Activated T-helper 1 cell treated with anti-CD3 and anti-CD28 coated beads, Interleukin-12 subunit alpha, Interleukin-12 subunit beta, Interleukin-2, Interleukin-4 antibody, amounts not matched to agents 30 ng/mL and 10 ng/mL and 1 ng/mL, durations not matched to agents 14 hours and 24 hours and 36 hours (primary cell): ENCODE measurements around the gene IGFL4. TPM values are rescaled to one million over a fixed set of nuclear protein-coding genes. Genes with fewer than 3 reads are reported as not detected.
A peak's percentile ranks its signal among the peaks of the same experiment; 100 is the strongest.

ENCODE experiments used
- DNase-seq: peaks from one replicate; pipeline ENCODE4 v3.0.0; 2021; ENCODE audit warnings: low spot score
- H3K27ac Mint-ChIP-seq: one replicate; pipeline ENCODE4 v1.8.0; 2021; ENCODE audit warnings: mild to moderate bottlenecking, mixed read lengths
- H3K27me3 Mint-ChIP-seq: one replicate; pipeline ENCODE4 v1.8.0; 2022; ENCODE audit warnings: mild to moderate bottlenecking, moderate library complexity, mixed read lengths; ENCODE audit not compliant: insufficient read depth
- H3K36me3 Mint-ChIP-seq: one replicate; pipeline ENCODE4 v1.8.0; 2021; ENCODE audit warnings: low read depth, mixed read lengths
- H3K4me1 Mint-ChIP-seq: one replicate; pipeline ENCODE4 v1.8.0; 2021; ENCODE audit warnings: low read depth, mixed read lengths
- H3K4me3 Mint-ChIP-seq: one replicate; pipeline ENCODE4 v1.8.0; 2021; ENCODE audit warnings: mild to moderate bottlenecking, moderate library complexity, mixed read lengths
- H3K9me3 Mint-ChIP-seq: one replicate; pipeline ENCODE4 v1.8.0; 2021; ENCODE audit warnings: mixed read lengths
- intact Hi-C: fragments of 100-400 bp; cut with micrococcal nuclease; formaldehyde crosslinking; loops from one replicate; pipeline ENCODE4 v1.15.1; 2024
- total RNA-seq: library from RNA; stranded (reverse); gene quantifications from 2 replicates; pipeline ENCODE4 v1.2.3, GENCODE V29; 2022

The IGFL4 gene
- total RNA-seq, 1 donor from 2014 or later, result not detected

GRCh38 chr19:46014941-46015686 is 25.7 kb downstream of the IGFL4 start:
- DNase-seq, result peak; percentile 50
- Mint-ChIP-seq H3K4me3 (peak overlapping the region; percentile 79), H3K9me3 (no peaks in the 10 kb centered on the region), H3K36me3 (peaks cover 2% of the 10 kb centered on the region), H3K4me1 (peaks cover 15% of the 10 kb centered on the region), H3K27ac (no peak overlapping the region), H3K27me3 (peaks cover 12% of the 10 kb centered on the region)
- intact Hi-C loops, result loop anchor here (5.0 kb wide), 4 partner anchors 88 to 238 kb away; partner anchors contain the start of genes FOXA3, MYPOP and SYMPK

- Mint-ChIP-seq H3K36me3 (peaks cover 5% of the 10 kb centered on the region), H3K27ac (no peak overlapping the region), H3K27me3 (peaks cover 12% of the 10 kb centered on the region), H3K4me3 (peak overlapping the region; percentile 77), H3K4me1 (peaks cover 15% of the 10 kb centered on the region), H3K9me3 (no peaks in the 10 kb centered on the region)
- intact Hi-C loops, result no loop called here
- DNase-seq, result no peak
These were observed 26.3 kb downstream of the IGFL4 start for GRCh38 chr19:46014534-46014933.

DNA sequence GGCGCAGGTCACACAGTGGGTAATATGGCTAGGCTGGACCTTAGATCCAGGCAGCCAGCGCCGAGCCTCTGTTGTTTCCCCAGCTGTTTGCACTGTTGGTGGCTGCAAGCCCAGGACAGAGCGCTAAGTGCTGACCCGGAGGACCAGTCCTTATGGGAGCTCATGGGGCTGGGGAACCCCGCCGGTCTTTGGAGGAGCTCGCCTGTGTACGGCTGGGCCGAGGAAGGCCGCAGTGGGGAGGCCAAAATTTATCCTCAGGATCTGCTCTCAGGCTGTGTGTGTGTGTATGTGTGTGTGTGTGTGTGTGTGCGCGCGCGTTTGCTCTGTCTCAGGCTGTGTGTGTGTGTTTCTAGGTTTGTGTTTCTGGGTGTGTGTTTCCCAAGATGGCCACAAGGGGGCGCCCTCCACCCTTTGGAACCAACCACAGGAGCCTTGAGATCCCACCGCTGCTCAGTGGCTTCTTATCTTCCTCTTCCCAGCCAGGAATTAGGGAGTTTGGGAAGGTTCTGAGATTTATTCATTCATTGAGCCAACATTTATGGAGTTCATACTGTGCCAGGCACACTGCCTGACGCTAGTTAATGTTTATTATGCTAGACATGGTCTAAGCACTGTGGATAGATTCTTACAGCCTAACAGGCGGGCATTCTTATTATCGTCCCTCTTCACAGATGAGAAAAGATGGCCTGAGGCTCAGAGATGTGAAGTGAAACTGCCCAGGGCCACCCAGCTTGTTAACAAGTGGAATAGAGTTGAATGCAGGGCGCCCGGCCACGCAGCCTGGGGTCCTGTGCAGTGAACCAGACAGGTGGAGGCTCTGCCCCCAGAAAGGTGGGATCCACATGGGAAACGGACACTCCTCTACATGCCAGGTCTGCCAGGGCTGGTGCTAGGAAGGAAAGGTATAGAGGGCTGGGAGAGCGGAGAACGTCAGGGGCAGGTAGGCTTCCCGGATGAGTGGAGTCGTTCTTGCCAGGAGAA is 31.0 kb downstream of the IGFL4 start:
- intact Hi-C loops, result no loop called here
- Mint-ChIP-seq H3K4me1 (peaks cover 6% of the 10 kb centered on the region), H3K27ac (no peak overlapping the region), H3K9me3 (no peaks in the 10 kb centered on the region), H3K27me3 (peaks cover 5% of the 10 kb centered on the region), H3K4me3 (no peak overlapping the region), H3K36me3 (peaks cover 5% of the 10 kb centered on the region)
- peak; percentile 46 for DNase-seq

DNA sequence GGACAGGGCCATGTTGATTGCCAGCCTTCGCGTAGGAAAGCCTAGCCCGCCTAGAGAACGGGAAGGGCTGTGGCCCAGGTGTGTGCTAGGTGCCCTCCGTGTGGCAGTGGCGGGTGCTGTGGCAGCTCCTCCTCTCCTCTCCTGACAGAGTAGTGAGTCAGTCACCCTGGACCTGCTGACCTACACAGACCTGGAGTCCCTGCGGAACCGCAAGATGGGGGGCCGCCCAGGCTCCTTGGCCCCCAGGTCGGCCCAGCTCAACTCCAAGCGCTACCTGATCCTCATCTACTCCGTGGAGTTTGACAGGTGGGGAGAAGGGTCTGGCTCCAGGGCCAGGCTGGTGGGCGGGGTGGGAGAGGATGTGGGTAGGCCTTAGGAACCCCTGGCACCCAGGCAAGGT is 34.4 kb downstream of the IGFL4 start:
- Mint-ChIP-seq H3K27me3 (no peaks in the 10 kb centered on the region), H3K4me3 (no peak overlapping the region), H3K27ac (no peak overlapping the region), H3K9me3 (no peaks in the 10 kb centered on the region), H3K4me1 (peaks cover under 1% of the 10 kb centered on the region), H3K36me3 (peaks cover 7% of the 10 kb centered on the region)
- DNase-seq, result no peak
- intact Hi-C loops, result no loop called here

DNA sequence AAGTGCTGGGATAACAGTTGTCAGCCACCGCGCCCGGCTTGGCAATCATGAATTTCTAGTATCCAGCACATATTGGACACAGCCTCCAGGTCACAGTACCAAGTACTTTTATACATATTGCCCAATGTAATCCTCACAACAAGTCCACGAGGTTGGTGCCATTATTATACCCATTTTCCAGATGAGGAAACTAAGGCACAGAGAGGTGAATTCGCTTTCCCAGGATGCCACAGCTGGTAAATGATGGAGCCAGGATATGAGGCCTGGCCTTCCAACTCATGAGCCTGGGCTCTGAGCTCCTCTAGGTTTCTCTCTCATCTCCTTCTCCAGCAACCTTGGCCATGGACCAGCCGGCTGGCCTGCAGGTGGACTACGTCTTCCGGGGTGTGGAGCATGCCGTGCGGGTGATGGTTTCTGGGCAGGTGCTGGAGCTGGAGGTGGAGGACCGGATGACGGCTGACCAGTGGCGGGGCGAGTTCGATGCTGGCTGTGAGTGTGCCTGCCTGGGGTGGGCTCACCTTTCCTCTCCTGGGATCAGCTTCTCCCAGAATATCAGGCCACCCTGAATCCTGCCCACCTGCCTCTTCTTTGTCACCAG is 38.0 kb downstream of the IGFL4 start:
- peaks cover 30% of the 10 kb centered on the region for H3K4me1 Mint-ChIP-seq
- no peak overlapping the region for H3K4me3 Mint-ChIP-seq
- H3K27ac Mint-ChIP-seq, result no peak overlapping the region
- intact Hi-C loops, result no loop called here
- H3K9me3 Mint-ChIP-seq, result no peaks in the 10 kb centered on the region
- H3K27me3 Mint-ChIP-seq, result peaks cover 7% of the 10 kb centered on the region
- peaks cover 3% of the 10 kb centered on the region for H3K36me3 Mint-ChIP-seq
- DNase-seq, result no peak

- intact Hi-C loops, result no loop called here
These were observed 40.1 kb downstream of the IGFL4 start for GRCh38 chr19:46000491-46001246.

DNA sequence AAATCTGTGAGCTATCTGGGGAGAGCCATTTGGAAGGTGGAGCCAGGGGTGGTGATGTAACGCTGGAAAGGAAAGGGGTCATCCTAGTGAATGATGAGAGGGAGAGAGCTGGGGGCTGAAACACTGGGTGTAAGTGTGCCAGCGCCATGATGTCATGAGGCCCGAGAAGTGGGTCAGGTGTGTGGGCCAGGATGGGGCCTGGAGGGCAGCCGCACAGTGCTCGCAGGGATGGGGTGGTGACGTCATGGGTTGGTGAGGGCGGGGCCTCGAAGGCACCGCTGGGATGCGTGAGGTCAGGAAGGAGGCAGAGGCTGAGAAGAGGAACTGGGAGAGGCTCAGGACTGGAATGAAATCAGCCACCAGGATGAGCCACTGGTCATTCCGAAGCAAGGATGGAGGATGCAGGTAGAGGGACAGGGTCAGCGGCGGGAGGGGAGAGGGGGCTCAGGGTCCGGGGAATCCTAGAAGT is 41.1 kb downstream of the IGFL4 start:
- Mint-ChIP-seq H3K27ac (peak overlapping the region; percentile 53), H3K9me3 (no peaks in the 10 kb centered on the region), H3K4me3 (peak overlapping the region; percentile 59), H3K36me3 (peaks cover 8% of the 10 kb centered on the region), H3K27me3 (peaks cover 7% of the 10 kb centered on the region), H3K4me1 (peaks cover 30% of the 10 kb centered on the region)
- intact Hi-C loops, result loop anchor here (10.0 kb wide), 1 partner anchor 595 kb away; the partner anchor contains the start of genes POLR1G and PPP1R13L
- DNase-seq, result no peak

More at GRCh38 chr19:46000491-46001246, 40.1 kb downstream of the IGFL4 start:
- Mint-ChIP-seq H3K27ac (peak overlapping the region; percentile 23), H3K36me3 (peaks cover 8% of the 10 kb centered on the region), H3K27me3 (peaks cover 7% of the 10 kb centered on the region), H3K4me1 (peaks cover 30% of the 10 kb centered on the region), H3K9me3 (no peaks in the 10 kb centered on the region), H3K4me3 (peak overlapping the region; percentile 77)
- peak; percentile 56 for DNase-seq

DNA sequence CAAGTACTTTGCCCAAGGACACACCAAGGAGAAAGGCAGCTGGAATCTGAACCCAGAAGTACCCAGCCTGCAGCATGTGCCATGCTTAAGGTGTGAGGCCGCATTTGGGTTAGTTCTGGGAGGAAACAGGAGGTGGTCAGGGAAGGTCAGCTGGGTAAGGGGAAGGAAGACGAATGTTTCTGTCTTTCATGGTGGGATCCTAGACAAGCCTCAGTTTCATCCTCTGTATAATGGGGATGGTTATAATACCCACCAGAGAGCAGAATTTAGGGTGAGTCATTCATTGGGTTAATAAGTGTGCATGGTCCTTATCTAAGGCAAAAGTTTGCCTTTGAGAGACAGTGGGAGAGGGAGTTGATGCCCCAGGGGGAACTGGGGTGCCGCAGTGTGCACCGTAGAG is 42.0 kb downstream of the IGFL4 start:
- Mint-ChIP-seq H3K4me1 (peaks cover 30% of the 10 kb centered on the region), H3K27ac (no peak overlapping the region), H3K27me3 (peaks cover 7% of the 10 kb centered on the region), H3K9me3 (no peaks in the 10 kb centered on the region), H3K36me3 (peaks cover 8% of the 10 kb centered on the region), H3K4me3 (no peak overlapping the region)
- intact Hi-C loops, result loop anchor here (10.0 kb wide), 1 partner anchor 594 kb away; the partner anchor contains the start of genes POLR1G and PPP1R13L
- no peak for DNase-seq

- Mint-ChIP-seq H3K36me3 (peaks cover 6% of the 10 kb centered on the region), H3K4me3 (no peak overlapping the region), H3K9me3 (no peaks in the 10 kb centered on the region), H3K27ac (no peak overlapping the region), H3K4me1 (peaks cover 30% of the 10 kb centered on the region), H3K27me3 (peaks cover 7% of the 10 kb centered on the region)
- DNase-seq, result no peak
- intact Hi-C loops, result loop anchor here (10.0 kb wide), 1 partner anchor 592 kb away; the partner anchor contains the start of genes POLR1G and PPP1R13L
These were observed 43.9 kb downstream of the IGFL4 start for GRCh38 chr19:45996933-45997332.

- peaks cover 6% of the 10 kb centered on the region for H3K36me3 Mint-ChIP-seq
- H3K9me3 Mint-ChIP-seq, result no peaks in the 10 kb centered on the region
These were observed 45.0 kb downstream of the IGFL4 start for GRCh38 chr19:45995715-45996385.

GRCh38 chr19:45994998-45995714 is 45.6 kb downstream of the IGFL4 start, which contains the start of gene CCDC61:
Gene CCDC61, plus strand, starts transcription at chr19:45995467. Its CDS starts 7,552 bp downstream, at chr19:46003019.
- H3K4me3 Mint-ChIP-seq, result no peak within 1 kb of the TSS
- peaks cover 4% of the 10 kb centered on the region for H3K27me3 Mint-ChIP-seq
- H3K36me3 Mint-ChIP-seq, result peaks cover 6% of the 10 kb centered on the region
- peak; percentile 96 for DNase-seq
- no peaks in the 10 kb centered on the region for H3K9me3 Mint-ChIP-seq
- H3K27ac Mint-ChIP-seq, result no peak within 1 kb of the TSS
- H3K4me1 Mint-ChIP-seq, result peaks cover 17% of the 10 kb centered on the region
- intact Hi-C loops, result loop anchor here (1.0 to 10.0 kb wide), 10 partner anchors 21 to 590 kb away; partner anchors contain the start of genes DMWD, IRF2BP1, MYPOP and POLR1G

More at GRCh38 chr19:45995715-45996385, 45.0 kb downstream of the IGFL4 start:
- Mint-ChIP-seq H3K27me3 (peaks cover 7% of the 10 kb centered on the region), H3K4me1 (peaks cover 24% of the 10 kb centered on the region), H3K27ac (no peak overlapping the region), H3K4me3 (no peak overlapping the region)
- DNase-seq, result no peak
- intact Hi-C loops, result loop anchor here (1.0 to 10.0 kb wide), 10 partner anchors 20 to 591 kb away; partner anchors contain the start of genes DMWD, IRF2BP1, MYPOP and POLR1G
